Neural progenitor cell (in vitro differentiated cells): ENCODE data around the gene ACOX3.

Source experiments
- CTCF ChIP-seq: fragments of 200-600 bp; sonication (generic); IDR thresholded peaks from 2 replicates; pipeline ENCODE4 v1.5.1; 2017; ENCODE audit warnings: antibody characterized with exemption, mild to moderate bottlenecking
- EZH2 ChIP-seq: fragments of 200-600 bp; sonication (generic); IDR thresholded peaks from 2 replicates; pipeline ENCODE4 v1.6.1; 2017; ENCODE audit warnings: antibody characterized with exemption, mild to moderate bottlenecking, moderate library complexity

GRCh38 chr4:8319061-8319460 lies 121.5 kb downstream of the ACOX3 start:
- TF ChIP-seq CTCF (no peak), EZH2 (no peak)
